ENCODE results near the gene CBX4.

Gene CBX4

GRCh38 chr17:79839356-79840268, at the start of gene CBX4:
CBX4 (minus strand) TSS chr17:79839440; CDS start chr17:79839251, 189 bp downstream.
- DNase-seq: peak; percentile 94

- no peak for DNase-seq
Measured at GRCh38 chr17:79888009-79888540, 48.8 kb upstream of the CBX4 start.

GRCh38 chr17:79887451-79887991, 48.3 kb upstream of the CBX4 start:
- DNase-seq: no peak

GRCh38 chr17:79883202-79883601, 44.0 kb upstream of the CBX4 start:
- no peak for DNase-seq

GRCh38 chr17:79878329-79878947, 39.2 kb upstream of the CBX4 start:
- no peak for DNase-seq

- no peak for DNase-seq
Measured at GRCh38 chr17:79877041-79877440, 37.8 kb upstream of the CBX4 start.

GRCh38 chr17:79875511-79875910, 36.3 kb upstream of the CBX4 start:
- DNase-seq: no peak

GRCh38 chr17:79874329-79874981, 35.2 kb upstream of the CBX4 start:
- DNase-seq: peak; percentile 9

- no peak for DNase-seq
Measured at GRCh38 chr17:79873583-79873982, 34.3 kb upstream of the CBX4 start.

GRCh38 chr17:79872762-79873161, 33.5 kb upstream of the CBX4 start:
- DNase-seq: no peak

- no peak for DNase-seq
Measured at GRCh38 chr17:79871131-79871530, 31.9 kb upstream of the CBX4 start.

- DNase-seq: no peak
Measured at GRCh38 chr17:79870540-79870939, 31.3 kb upstream of the CBX4 start.

- no peak for DNase-seq
Measured at GRCh38 chr17:79866791-79867518, 27.7 kb upstream of the CBX4 start.

- DNase-seq: no peak
Measured at GRCh38 chr17:79865351-79866210, 26.3 kb upstream of the CBX4 start.

- no peak for DNase-seq
Measured at GRCh38 chr17:79864617-79865250, 25.5 kb upstream of the CBX4 start.

GRCh38 chr17:79864147-79864546, 24.9 kb upstream of the CBX4 start:
- no peak for DNase-seq

GRCh38 chr17:79862771-79863440, 23.7 kb upstream of the CBX4 start:
- DNase-seq: no peak

- no peak for DNase-seq
Measured at GRCh38 chr17:79862238-79862637, 23.0 kb upstream of the CBX4 start.

- peak; percentile 54 for DNase-seq
Measured at GRCh38 chr17:79861413-79862216, 22.4 kb upstream of the CBX4 start.

All from fibroblast of upper back skin (primary cell).